Common myeloid progenitor, CD34-positive (primary cell): ENCODE data around the gene TOM1L2.

ENCODE experiments used
- CTCF ChIA-PET: fragments of 350-600 bp; sonication (Branson Sonifier 250); formaldehyde crosslinking; loops from one replicate; lab custom pipeline; 2021; ENCODE audit warnings: antibody characterized with exemption; lab: Charles Lee
- POLR2A ChIA-PET: fragments of 350-600 bp; sonication (Branson Sonifier 250); formaldehyde crosslinking; loops from one replicate; lab custom pipeline; 2021; ENCODE audit warnings: antibody characterized with exemption; lab: Charles Lee
- DNase-seq, 3 donors: peaks; one replicate each; pipeline versions ENCODE4 v3.0.0 to v3.0.0-alpha.2; 2013
- H3K27ac ChIP-seq, 2 experiments: 1 replicate in 1 of 2; 2 replicates in 1 of 2; pipeline ENCODE4 v1.7.0; 2013; ENCODE audit warnings: inconsistent platforms in 2 of 2, low read length in 2 of 2, mild to moderate bottlenecking in 2 of 2, low read depth in 1 of 2, moderate library complexity in 1 of 2; ENCODE audit not compliant: severe bottlenecking in 2 of 2, insufficient read depth in 1 of 2, poor library complexity in 1 of 2
- H3K27me3 ChIP-seq, 5 experiments: replicated peaks in 2 of 5; 1 replicate in 3 of 5; 2 replicates in 2 of 5; pipeline versions ENCODE4 v1.6.1 to v1.7.0; 2013; ENCODE audit warnings: low read length in 4 of 5, mild to moderate bottlenecking in 2 of 5, moderate library complexity in 2 of 5, inconsistent platforms in 1 of 5; ENCODE audit not compliant: insufficient read depth in 5 of 5, control insufficient read depth in 4 of 5
- H3K36me3 ChIP-seq, 4 experiments: 1 replicate in 2 of 4; 2 replicates in 2 of 4; pipeline versions ENCODE4 v1.6.1 to v1.7.0; 2013; ENCODE audit warnings: low read length in 3 of 4, control low read depth in 1 of 4, mild to moderate bottlenecking in 1 of 4; ENCODE audit not compliant: control insufficient read depth in 4 of 4, insufficient read depth in 4 of 4
- H3K4me1 ChIP-seq, 4 experiments: 1 replicate in 3 of 4; 2 replicates in 1 of 4; pipeline versions ENCODE4 v1.6.1 to v1.7.1; 2013; ENCODE audit warnings: low read length in 3 of 4, mild to moderate bottlenecking in 3 of 4, control low read depth in 1 of 4, inconsistent platforms in 1 of 4, moderate library complexity in 1 of 4; ENCODE audit not compliant: control insufficient read depth in 4 of 4, insufficient read depth in 4 of 4; ENCODE audit errors: control extremely low read depth in 1 of 4
- H3K4me3 ChIP-seq, 7 experiments: 1 replicate in 4 of 7; 2 replicates in 3 of 7; pipeline versions ENCODE4 v1.5.1 to v1.7.0; 2013; ENCODE audit warnings: mild to moderate bottlenecking in 7 of 7, low read length in 6 of 7, moderate library complexity in 6 of 7, inconsistent platforms in 2 of 7, low read depth in 2 of 7, control low read depth in 1 of 7; ENCODE audit not compliant: insufficient read depth in 4 of 7, control insufficient read depth in 1 of 7; ENCODE audit errors: extremely low read depth in 1 of 7
- H3K9me3 ChIP-seq, 5 experiments: 1 replicate in 4 of 5; 2 replicates in 1 of 5; pipeline versions ENCODE4 v1.6.1 to v1.7.1; 2013; ENCODE audit warnings: low read length in 4 of 5, mild to moderate bottlenecking in 2 of 5, inconsistent platforms in 1 of 5, low read depth in 1 of 5, moderate library complexity in 1 of 5; ENCODE audit not compliant: control insufficient read depth in 4 of 5, insufficient read depth in 2 of 5; ENCODE audit errors: control extremely low read depth in 1 of 5
- WGBS: methylation state at CpG from one replicate; pipeline ENCODE4 v1.1.5; 2013; ENCODE audit not compliant: insufficient coverage; 5-methylcytosine and 5-hydroxymethylcytosine counted together

TOM1L2 gene

DNA sequence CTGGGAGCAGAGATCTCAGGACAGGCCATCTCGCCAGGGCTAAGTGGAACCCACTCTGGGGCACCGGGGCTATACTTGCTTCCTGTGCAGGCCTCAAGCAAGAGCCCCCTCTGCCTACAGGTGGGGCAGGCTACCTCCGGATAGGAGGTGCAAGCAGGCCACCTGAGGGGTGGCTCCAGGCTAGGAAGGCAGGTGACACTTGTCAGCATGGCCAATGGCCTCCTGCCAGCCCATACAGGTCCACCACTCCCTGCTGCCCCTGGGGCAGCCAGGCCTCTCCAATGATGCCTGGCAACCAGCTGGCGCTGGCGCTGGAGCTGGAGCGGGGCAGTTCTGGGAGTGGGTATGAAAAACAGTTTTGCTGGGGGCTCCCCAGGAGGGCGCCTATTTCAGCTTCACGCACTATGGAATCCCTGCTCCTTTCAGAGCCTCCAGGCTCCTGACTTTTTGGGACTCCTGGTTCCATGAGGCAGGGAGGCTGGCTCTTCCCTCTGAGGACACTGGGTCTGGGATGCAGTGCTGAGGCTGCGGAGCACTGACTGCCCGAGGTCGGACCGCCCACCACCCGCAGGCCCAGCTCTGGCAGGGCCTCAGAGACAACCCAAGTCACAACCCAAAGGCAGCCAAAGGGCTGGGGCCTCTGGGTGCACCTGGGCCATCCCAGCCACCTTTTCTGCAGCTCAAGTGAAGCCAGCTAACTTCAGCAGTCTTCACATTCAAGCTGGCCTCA is 127.0 kb downstream of the TOM1L2 start:
- H3K4me1 ChIP-seq = peaks cover 0 to 73% (median 45%) of the 10 kb centered on the region in 4 experiments
- H3K27ac ChIP-seq = no peak overlapping the region
- 93% methylated on average over 9 of the region's 13 CpGs for WGBS
- H3K9me3 ChIP-seq = no peaks in the 10 kb centered on the region
- no peak overlapping the region for H3K4me3 ChIP-seq
- ChIA-PET CTCF (interaction anchor here (1.0 to 5.7 kb wide), 4 partner anchors 9 to 33 kb away, joined by 3 to 39 read pairs (median 7); partner anchors contain the start of gene SREBF1), POLR2A (no interaction called here)
- H3K36me3 ChIP-seq = no peaks in the 10 kb centered on the region
- DNase-seq = no peak
- H3K27me3 ChIP-seq = no peaks in the 10 kb centered on the region

DNA sequence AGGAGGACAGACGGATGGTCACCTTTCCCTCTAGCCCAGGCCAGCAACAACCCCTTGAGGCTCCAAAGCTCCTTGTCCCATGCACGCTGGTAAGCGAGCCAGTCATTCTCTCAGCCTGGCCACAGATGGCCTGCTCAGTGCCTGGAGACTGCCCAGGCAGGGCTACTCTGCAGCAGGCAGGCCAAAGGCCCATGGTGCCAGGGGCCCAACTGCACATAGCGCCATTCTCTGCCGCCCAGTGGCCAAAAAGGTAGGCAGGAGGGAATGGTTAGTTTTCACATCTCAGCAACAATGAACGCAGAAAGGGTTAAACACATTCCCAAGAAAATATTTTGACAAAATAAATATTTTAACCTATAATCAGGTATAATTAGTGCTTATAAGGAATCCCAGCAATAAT is 127.7 kb downstream of the TOM1L2 start:
- Histone ChIP-seq H3K27ac (no peak overlapping the region), H3K9me3 (no peaks in the 10 kb centered on the region), H3K4me1 (peaks cover 0 to 73% (median 44%) of the 10 kb centered on the region in 4 experiments), H3K27me3 (no peaks in the 10 kb centered on the region), H3K4me3 (no peak overlapping the region), H3K36me3 (no peaks in the 10 kb centered on the region)
- CTCF ChIA-PET = interaction anchor here (1.6 kb wide), 1 partner anchor 9 kb away, joined by 3 read pairs; no protein-coding TSS in a partner anchor
- no peak for DNase-seq
- POLR2A ChIA-PET = no interaction called here
- 100% methylated on average over 2 of the region's 6 CpGs for WGBS

DNA sequence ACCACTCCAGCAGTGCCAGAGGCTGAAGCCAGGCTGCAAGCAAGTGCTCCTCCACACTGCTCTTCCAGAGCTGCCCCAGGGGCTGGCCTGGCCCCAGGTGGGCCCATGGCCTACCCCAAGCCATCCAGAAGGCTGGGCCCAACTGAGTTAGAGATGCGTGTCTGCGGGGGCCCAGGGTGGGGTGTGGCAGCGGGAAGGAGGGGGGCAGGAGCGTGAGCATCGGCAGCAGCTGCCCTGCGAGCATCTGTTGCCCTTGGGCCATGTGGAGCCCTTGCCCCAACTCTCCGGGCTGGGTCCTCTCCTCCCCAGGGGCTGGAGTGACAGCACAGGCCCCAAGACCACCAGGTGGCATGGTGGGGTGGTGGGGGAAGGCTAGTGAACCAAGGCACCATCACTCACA is 128.1 kb downstream of the TOM1L2 start:
- Histone ChIP-seq H3K27me3 (no peaks in the 10 kb centered on the region), H3K27ac (no peak overlapping the region), H3K9me3 (no peaks in the 10 kb centered on the region), H3K36me3 (no peaks in the 10 kb centered on the region), H3K4me3 (no peak overlapping the region), H3K4me1 (peaks cover 0 to 73% (median 44%) of the 10 kb centered on the region in 4 experiments)
- 96% methylated on average over 4 of the region's 7 CpGs for WGBS
- DNase-seq = no peak
- ChIA-PET POLR2A (no interaction called here), CTCF (no interaction called here)

GRCh38 chr17:17843096-17843495 is 129.1 kb downstream of the TOM1L2 start:
- ChIA-PET CTCF (interaction anchor here (1.9 kb wide), 1 partner anchor 18 kb away, joined by 5 read pairs; no protein-coding TSS in a partner anchor), POLR2A (no interaction called here)
- H3K4me3 ChIP-seq = no peak overlapping the region
- H3K4me1 ChIP-seq = peaks cover 3 to 73% (median 44%) of the 10 kb centered on the region in 4 experiments
- WGBS = 100% methylated on average over 3 of the region's 4 CpGs
- no peak for DNase-seq
- no peak overlapping the region for H3K27ac ChIP-seq
- no peaks in the 10 kb centered on the region for H3K27me3 ChIP-seq
- no peaks in the 10 kb centered on the region for H3K36me3 ChIP-seq
- no peaks in the 10 kb centered on the region for H3K9me3 ChIP-seq

- no peaks in the 10 kb centered on the region for H3K9me3 ChIP-seq
- no peaks in the 10 kb centered on the region for H3K27me3 ChIP-seq
- peaks cover 5 to 73% (median 44%) of the 10 kb centered on the region in 4 experiments for H3K4me1 ChIP-seq
- WGBS = 91% methylated on average over 8 of the region's 9 CpGs
- no peaks in the 10 kb centered on the region for H3K36me3 ChIP-seq
- ChIA-PET CTCF (interaction anchor here (0.7 to 2.9 kb wide), 4 partner anchors 10 to 174 kb away, joined by 3 to 14 read pairs (median 4); no protein-coding TSS in a partner anchor), POLR2A (no interaction called here)
- no peak for DNase-seq
- no peak overlapping the region for H3K4me3 ChIP-seq
- H3K27ac ChIP-seq = no peak overlapping the region
Measured at GRCh38 chr17:17842111-17842876, 129.9 kb downstream of the TOM1L2 start.

GRCh38 chr17:17841601-17842025 is 130.6 kb downstream of the TOM1L2 start:
- no peaks in the 10 kb centered on the region for H3K36me3 ChIP-seq
- no peaks in the 10 kb centered on the region for H3K9me3 ChIP-seq
- ChIA-PET CTCF (interaction anchor here (0.7 to 2.9 kb wide), 6 partner anchors 8 to 173 kb away, joined by 3 to 14 read pairs (median 4); no protein-coding TSS in a partner anchor), POLR2A (no interaction called here)
- H3K4me1 ChIP-seq = peaks cover 7 to 71% (median 43%) of the 10 kb centered on the region in 4 experiments
- H3K4me3 ChIP-seq = no peak overlapping the region
- 100% methylated on average over 1 of the region's 1 CpG for WGBS
- H3K27ac ChIP-seq = peak overlapping the region in 1 of 2 experiments; percentile 80
- H3K27me3 ChIP-seq = no peaks in the 10 kb centered on the region
- DNase-seq = no peak
